GM23248 (cell line): Measurements from ENCODE around the gene GSE1. TPM values are rescaled to one million over a fixed set of nuclear protein-coding genes. Genes with fewer than 3 reads are reported as not detected.
A peak's percentile ranks its signal among the peaks of the same experiment; 100 is the strongest.

ENCODE experiments used
- DNase-seq: peaks from one replicate; pipeline ENCODE4 v3.0.0-alpha.2; 2015
- H2AFZ ChIP-seq: fragments of 200-600 bp; sonication (generic); 2 replicates; pipeline ENCODE4 v1.6.1; 2016; ENCODE audit warnings: antibody characterized with exemption
- H3F3A ChIP-seq: fragments of 200-600 bp; sonication (generic); 2 replicates; pipeline ENCODE4 v1.6.1; 2016; ENCODE audit warnings: mild to moderate bottlenecking, antibody characterized with exemption, mixed run types; ENCODE audit not compliant: insufficient read depth
- H3K27ac ChIP-seq: fragments of 200-600 bp; sonication (generic); 2 replicates; pipeline ENCODE4 v1.5.1; 2016; ENCODE audit warnings: mild to moderate bottlenecking
- H3K27me3 ChIP-seq: fragments of 200-600 bp; sonication (generic); replicated peaks from 2 replicates; pipeline ENCODE4 v1.6.1; 2016; ENCODE audit warnings: mild to moderate bottlenecking; ENCODE audit not compliant: insufficient read depth
- H3K36me3 ChIP-seq: fragments of 200-600 bp; sonication (generic); 2 replicates; pipeline ENCODE4 v1.6.1; 2016; ENCODE audit warnings: low read depth, mild to moderate bottlenecking
- H3K4me1 ChIP-seq: fragments of 200-600 bp; sonication (generic); 2 replicates; pipeline ENCODE4 v1.6.1; 2016; ENCODE audit warnings: mild to moderate bottlenecking; ENCODE audit not compliant: insufficient read depth
- H3K4me2 ChIP-seq: fragments of 200-600 bp; sonication (generic); one replicate; pipeline ENCODE4 v1.6.1; 2016; ENCODE audit warnings: mild to moderate bottlenecking; ENCODE audit not compliant: unreplicated experiment
- H3K4me3 ChIP-seq: fragments of 200-600 bp; sonication (generic); 2 replicates; pipeline ENCODE4 v1.5.1; 2016; ENCODE audit warnings: mild to moderate bottlenecking
- H3K79me2 ChIP-seq: fragments of 200-600 bp; sonication (generic); 2 replicates; pipeline ENCODE4 v1.6.1; 2016; ENCODE audit warnings: mild to moderate bottlenecking; ENCODE audit not compliant: insufficient read depth
- H3K9ac ChIP-seq: fragments of 200-600 bp; sonication (generic); 2 replicates; pipeline ENCODE4 v1.6.1; 2016; ENCODE audit warnings: mild to moderate bottlenecking
- H3K9me2 ChIP-seq: fragments of 200-600 bp; sonication (generic); 2 replicates; pipeline ENCODE4 v1.6.1; 2016; ENCODE audit warnings: mixed run types, mild to moderate bottlenecking, moderate library complexity; ENCODE audit not compliant: insufficient read depth
- H3K9me3 ChIP-seq: fragments of 200-600 bp; sonication (generic); one replicate; pipeline ENCODE4 v1.6.1; 2017; ENCODE audit warnings: low read depth
- H4K20me1 ChIP-seq: fragments of 200-600 bp; sonication (generic); 2 replicates; pipeline ENCODE4 v1.6.0; 2016; ENCODE audit not compliant: insufficient read depth
- EZH2 ChIP-seq: fragments of 200-600 bp; sonication (generic); IDR thresholded peaks from 2 replicates; pipeline ENCODE4 v1.6.1; 2018; ENCODE audit warnings: antibody characterized with exemption, mild to moderate bottlenecking; ENCODE audit not compliant: insufficient read depth, poor library complexity, severe bottlenecking
- EZH2phosphoT487 ChIP-seq: fragments of 200-600 bp; sonication (generic); IDR thresholded peaks from 2 replicates; pipeline ENCODE4 v1.6.1; 2018; ENCODE audit warnings: antibody characterized with exemption, moderate library complexity, mild to moderate bottlenecking, low read depth; ENCODE audit not compliant: insufficient read depth
- WGBS, 2 experiments: methylation state at CpG; one replicate each; pipeline ENCODE4 v1.1.6; 2015 to 2017; ENCODE audit warnings: low lambda C conversion rate in 2 of 2, low coverage in 1 of 2; ENCODE audit errors: missing lambda C conversion rate in 2 of 2; 5-methylcytosine and 5-hydroxymethylcytosine counted together
- in situ Hi-C: fragments of 300-500 bp; cut with MboI; formaldehyde crosslinking; loops from 2 replicates; pipeline ENCODE4 v1.15.0; 2020
- polyA plus RNA-seq: library from polyadenylated mRNA; unstranded; fragments of >200 nt; fragmentation: Nextera tagmentation; extraction: Ambion mirVana; gene quantifications from 2 replicates; pipeline ENCODE4 v1.2.1, GENCODE V29; 2016
- total RNA-seq: library from RNA; depleted of rRNA; stranded (reverse); fragments of >200 nt; shearing (Covaris generic); gene quantifications from 2 replicates; pipeline ENCODE4 v1.2.3, GENCODE V29; 2014

GSE1 gene
- total and polyA plus RNA-seq, 2 experiments from 2014 or later = 11.6 to 35.1 TPM

- peak; percentile 66 for DNase-seq
- TF ChIP-seq EZH2 = no peak
- TF ChIP-seq EZH2phosphoT487 = no peak
- no peak overlapping the region for H3K4me2 ChIP-seq
- peaks cover 15% of the 10 kb centered on the region for H3K4me1 ChIP-seq
- no peaks in the 10 kb centered on the region for H3K9me3 ChIP-seq
- in situ Hi-C loops = no loop called here
- H4K20me1 ChIP-seq = peaks cover 26% of the 10 kb centered on the region
- peak overlapping the region; percentile 56 for H3K27ac ChIP-seq
- no peak overlapping the region for H3K4me3 ChIP-seq
- H3F3A ChIP-seq = peaks cover 10% of the 10 kb centered on the region; the same call in 1 of the 2 replicates
- H3K9me2 ChIP-seq = no peaks in the 10 kb centered on the region
- no peaks in the 10 kb centered on the region for H3K36me3 ChIP-seq
- H3K9ac ChIP-seq = peak overlapping the region; percentile 60
- WGBS, 2 experiments = 42 to 51% methylated on average over 35 to 37 of the region's 37 CpGs
- 0 out of 2 replicates have a peak overlapping the region, but pooled peaks have one; percentile 1 for H2AFZ ChIP-seq
- H3K27me3 ChIP-seq = no peaks in the 10 kb centered on the region
- H3K79me2 ChIP-seq = peaks cover 100% of the 10 kb centered on the region
These were observed 39.2 kb upstream of the GSE1 start for GRCh38 chr16:85573696-85574641.

GRCh38 chr16:85574672-85575475 lies 38.2 kb upstream of the GSE1 start:
- no peak overlapping the region for H2AFZ ChIP-seq
- H3K4me3 ChIP-seq = no peak overlapping the region
- peaks cover 26% of the 10 kb centered on the region for H4K20me1 ChIP-seq
- H3K27ac ChIP-seq = no peak overlapping the region
- no peak for TF ChIP-seq EZH2phosphoT487
- no peak for TF ChIP-seq EZH2
- WGBS, 2 experiments = 81 to 85% methylated on average over 27 to 29 of the region's 29 CpGs
- H3K4me2 ChIP-seq = no peak overlapping the region
- no peaks in the 10 kb centered on the region for H3K36me3 ChIP-seq
- H3K9me3 ChIP-seq = no peaks in the 10 kb centered on the region
- H3K9me2 ChIP-seq = no peaks in the 10 kb centered on the region
- peaks cover 15% of the 10 kb centered on the region for H3K4me1 ChIP-seq
- no peak overlapping the region for H3K9ac ChIP-seq
- no peaks in the 10 kb centered on the region for H3K27me3 ChIP-seq
- peaks cover 10% of the 10 kb centered on the region; the same call in 1 of the 2 replicates for H3F3A ChIP-seq
- DNase-seq = no peak
- in situ Hi-C loops = no loop called here
- H3K79me2 ChIP-seq = peaks cover 100% of the 10 kb centered on the region

- peaks cover 100% of the 10 kb centered on the region for H3K79me2 ChIP-seq
- in situ Hi-C loops = no loop called here
- H2AFZ ChIP-seq = no peak overlapping the region
- no peak overlapping the region for H3K4me2 ChIP-seq
- no peaks in the 10 kb centered on the region for H3K9me3 ChIP-seq
- H3K4me1 ChIP-seq = peaks cover 15% of the 10 kb centered on the region
- H3K36me3 ChIP-seq = no peaks in the 10 kb centered on the region
- TF ChIP-seq EZH2 (no peak), EZH2phosphoT487 (no peak)
- peaks cover 10% of the 10 kb centered on the region; the same call in 1 of the 2 replicates for H3F3A ChIP-seq
- H3K9ac ChIP-seq = no peak overlapping the region
- H3K27ac ChIP-seq = no peak overlapping the region
- no peaks in the 10 kb centered on the region for H3K9me2 ChIP-seq
- no peak overlapping the region for H3K4me3 ChIP-seq
- no peak for DNase-seq
- 98% methylated on average over 5 of the region's 5 CpGs for WGBS, 2 experiments
- H4K20me1 ChIP-seq = peaks cover 26% of the 10 kb centered on the region
- no peaks in the 10 kb centered on the region for H3K27me3 ChIP-seq
These were observed 37.2 kb upstream of the GSE1 start for GRCh38 chr16:85575920-85576319.

- Histone ChIP-seq H3K9ac (no peak overlapping the region), H4K20me1 (peaks cover 26% of the 10 kb centered on the region), H3K36me3 (no peaks in the 10 kb centered on the region), H3K4me3 (no peak overlapping the region), H3K4me1 (peaks cover 15% of the 10 kb centered on the region), H3K4me2 (no peak overlapping the region), H3K27ac (no peak overlapping the region), H2AFZ (no peak overlapping the region), H3K9me2 (no peaks in the 10 kb centered on the region), H3K27me3 (no peaks in the 10 kb centered on the region), H3K9me3 (no peaks in the 10 kb centered on the region), H3F3A (peaks cover 10% of the 10 kb centered on the region; the same call in 1 of the 2 replicates), H3K79me2 (peaks cover 100% of the 10 kb centered on the region)
- no peak for DNase-seq
- TF ChIP-seq EZH2 (no peak), EZH2phosphoT487 (no peak)
- in situ Hi-C loops = no loop called here
- 93 to 94% methylated on average over 10 to 11 of the region's 12 CpGs for WGBS, 2 experiments
These were observed 36.2 kb upstream of the GSE1 start for GRCh38 chr16:85576944-85577343.
